GM12891 (cell line): ENCODE data around the gene TMC6.
"Not testable (repeated sequence)": the region's sequence is repeated elsewhere in the genome, so short reads cannot be mapped to it uniquely, and the experiment has no call there.

Experiments used
- DNase-seq: peaks from one replicate; pipeline ENCODE4 v3.0.0; 2011; ENCODE audit warnings: low spot score; ENCODE audit not compliant: insufficient read length
- FAIRE-seq: peaks from 2 replicates; lab custom pipeline; 2011; peaks lifted over from hg19 to GRCh38; lab: Jason Lieb, UNC
- PAX5 ChIP-seq: IDR thresholded peaks from 2 replicates; pipeline ENCODE4 v1.6.1; 2011; ENCODE audit warnings: low read length, moderate library complexity, mild to moderate bottlenecking; ENCODE audit not compliant: insufficient read depth, severe bottlenecking
- POLR2A ChIP-seq: IDR thresholded peaks from 2 replicates; pipeline ENCODE4 v1.6.1; 2011; ENCODE audit warnings: low read depth, low read length, control low read depth
- POLR2AphosphoS5 ChIP-seq: IDR thresholded peaks from 2 replicates; pipeline ENCODE4 v1.6.1; 2011; ENCODE audit warnings: low read depth, low read length, control low read depth
- POU2F2 ChIP-seq: IDR thresholded peaks from 2 replicates; pipeline ENCODE4 v1.6.1; 2011; ENCODE audit warnings: low read depth, mild to moderate bottlenecking, control low read depth, low read length, moderate library complexity
- SPI1 ChIP-seq: IDR thresholded peaks from 2 replicates; pipeline ENCODE4 v1.6.1; 2011; ENCODE audit warnings: low read depth, low read length, control low read depth
- TAF1 ChIP-seq: IDR thresholded peaks from 2 replicates; pipeline ENCODE4 v1.6.1; 2011; ENCODE audit warnings: low read depth, low read length, control low read depth

TMC6 gene

GRCh38 chr17:78081551-78081950 is 47.0 kb downstream of the TMC6 start:
- no peak for FAIRE-seq
- DNase-seq = no peak
- TF ChIP-seq POLR2A = no peak
- no peak for TF ChIP-seq PAX5
- no peak for TF ChIP-seq POU2F2
- no peak for TF ChIP-seq POLR2AphosphoS5
- no peak for TF ChIP-seq TAF1
- TF ChIP-seq SPI1 = no peak

- FAIRE-seq (no peak), DNase-seq (no peak)
- TF ChIP-seq POLR2A = no peak
- no peak for TF ChIP-seq SPI1
- TF ChIP-seq POU2F2 = no peak
- TF ChIP-seq POLR2AphosphoS5 = no peak
- TF ChIP-seq TAF1 = no peak
- TF ChIP-seq PAX5 = no peak
Observed at GRCh38 chr17:78079253-78079652, 49.3 kb downstream of the TMC6 start.

DNA sequence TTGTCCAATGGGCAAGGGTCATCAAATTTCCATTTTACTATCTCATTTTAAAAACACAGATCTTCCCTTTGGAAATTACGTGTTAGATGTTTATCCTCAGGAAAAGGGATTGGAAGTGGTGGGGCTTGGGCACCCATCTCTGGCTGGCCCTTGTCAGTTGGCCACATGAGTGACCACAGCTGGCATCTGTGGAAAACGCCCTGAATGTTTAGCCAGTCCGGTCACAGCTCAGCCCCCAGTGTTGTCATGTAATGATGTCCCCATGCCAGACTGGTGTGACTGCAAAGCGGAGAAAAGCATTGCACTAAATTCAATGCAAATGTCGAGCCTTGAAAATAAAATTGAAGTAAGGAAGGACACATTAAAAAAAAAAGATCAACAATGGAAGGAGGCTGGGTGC is 53.0 kb downstream of the TMC6 start:
- FAIRE-seq (no peak), DNase-seq (no peak)
- TF ChIP-seq PAX5 = no peak
- TF ChIP-seq SPI1 = no peak
- TF ChIP-seq POU2F2 = no peak
- no peak for TF ChIP-seq POLR2A
- no peak for TF ChIP-seq POLR2AphosphoS5
- TF ChIP-seq TAF1 = no peak

DNA sequence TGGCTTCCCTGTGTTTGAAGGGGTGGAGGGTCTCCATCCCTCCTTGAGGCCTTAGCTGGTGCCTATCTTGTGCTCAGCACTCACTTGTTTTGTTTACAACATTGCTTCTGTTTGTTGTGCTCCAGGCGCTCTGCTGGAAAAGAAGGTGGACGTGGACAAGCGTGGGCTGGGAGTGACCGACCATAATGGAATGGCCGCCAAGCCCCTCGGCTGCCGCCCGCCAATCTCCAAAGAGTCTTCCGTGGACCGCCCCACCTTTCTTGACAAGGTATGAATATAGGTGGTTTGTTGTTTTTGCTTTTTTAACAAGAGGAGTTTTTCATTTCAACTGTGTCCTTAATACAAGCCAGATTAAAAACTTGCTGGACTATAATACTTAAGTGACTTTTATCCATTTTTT is 53.5 kb downstream of the TMC6 start:
- FAIRE-seq (no peak), DNase-seq (no peak)
- TF ChIP-seq TAF1 (no peak), PAX5 (no peak), POU2F2 (no peak), POLR2AphosphoS5 (no peak), POLR2A (no peak), SPI1 (no peak)

DNA sequence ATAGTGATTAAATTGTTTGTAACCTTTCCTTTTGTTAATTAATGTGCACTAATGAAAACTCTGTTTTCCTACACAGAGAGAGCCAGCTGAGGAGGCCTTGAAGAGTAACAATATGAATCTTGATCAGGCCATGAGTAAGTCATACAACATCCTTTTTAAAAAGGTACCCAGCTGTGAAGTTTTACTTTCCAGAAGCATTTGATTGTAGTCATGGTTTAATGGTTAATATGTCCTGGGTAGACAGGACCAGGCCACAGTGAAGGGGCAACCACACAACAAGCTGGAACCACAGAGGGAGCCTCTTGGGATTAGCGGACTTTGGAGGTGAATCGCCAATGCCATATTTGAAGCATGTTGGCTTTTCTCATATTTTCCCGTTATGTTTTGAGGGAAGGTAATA is 55.6 kb downstream of the TMC6 start:
- FAIRE-seq = no peak

DNA sequence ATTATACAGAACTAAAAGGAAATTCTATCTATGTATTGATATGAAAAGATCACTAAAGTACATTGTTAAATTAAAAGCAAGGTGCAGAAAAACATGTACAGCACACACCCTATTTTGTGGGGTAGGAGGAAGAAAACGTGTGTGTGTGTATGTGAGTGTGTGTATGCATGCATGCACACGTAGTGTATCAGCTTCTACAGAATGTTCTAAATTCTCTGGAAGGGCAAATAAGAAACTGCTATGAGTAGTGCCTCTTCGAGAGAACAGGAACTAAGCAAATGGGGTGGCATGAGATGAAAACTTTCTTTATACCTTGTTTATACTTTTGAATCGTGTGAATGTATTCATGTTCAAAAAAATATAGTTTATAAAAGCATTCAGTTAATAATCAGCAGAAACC is 58.9 kb downstream of the TMC6 start:
- DNase-seq = no peak
- TF ChIP-seq POU2F2 = no peak
- no peak for TF ChIP-seq SPI1
- no peak for TF ChIP-seq PAX5
- no peak for TF ChIP-seq POLR2A
- TF ChIP-seq POLR2AphosphoS5 = no peak
- no peak for TF ChIP-seq TAF1
- no peak for FAIRE-seq

More for the DNA sequence above, 55.6 kb downstream of the TMC6 start:
- no peak for DNase-seq
- TF ChIP-seq POLR2AphosphoS5 = no peak
- TF ChIP-seq TAF1 = no peak
- no peak for TF ChIP-seq SPI1
- no peak for TF ChIP-seq PAX5
- TF ChIP-seq POU2F2 = no peak
- no peak for TF ChIP-seq POLR2A

- not testable (repeated sequence) for FAIRE-seq, DNase-seq
Observed at GRCh38 chr17:78066976-78067375, 61.6 kb downstream of the TMC6 start.

GRCh38 chr17:78064708-78065107 is 63.8 kb downstream of the TMC6 start:
- no peak for TF ChIP-seq PAX5
- no peak for TF ChIP-seq POU2F2
- TF ChIP-seq POLR2A = no peak
- TF ChIP-seq POLR2AphosphoS5 = no peak
- TF ChIP-seq SPI1 = no peak
- no peak for TF ChIP-seq TAF1
- FAIRE-seq (no peak), DNase-seq (no peak)

GRCh38 chr17:78063489-78063888 is 65.1 kb downstream of the TMC6 start:
- TF ChIP-seq POLR2AphosphoS5 = no peak
- no peak for TF ChIP-seq PAX5
- no peak for TF ChIP-seq TAF1
- no peak for TF ChIP-seq POU2F2
- no peak for TF ChIP-seq SPI1
- TF ChIP-seq POLR2A = no peak
- no peak for DNase-seq
- no peak for FAIRE-seq

- TF ChIP-seq PAX5 = no peak
- no peak for TF ChIP-seq POU2F2
- TF ChIP-seq POLR2AphosphoS5 = no peak
- TF ChIP-seq SPI1 = no peak
- no peak for TF ChIP-seq POLR2A
- no peak for TF ChIP-seq TAF1
- DNase-seq = no peak
- FAIRE-seq = no peak
Observed at GRCh38 chr17:78062596-78062995, 66.0 kb downstream of the TMC6 start.
